Gastrocnemius medialis (tissue), 4 donors: ENCODE measurements around the gene CMTM1.

ENCODE experiments used
- POLR2A ChIP-seq, 2 donors: fragments of 450-650 bp; IDR thresholded peaks; one replicate each; pipeline ENCODE4 v1.6.1; 2017; ENCODE audit warnings: antibody characterized with exemption in 2 of 2, mild to moderate bottlenecking in 2 of 2, moderate library complexity in 2 of 2
- TF ChIP-seq, protein P1 (sequence below), 5 experiments: fragments of 450-650 bp in 3 of 5; fragments of 200-600 bp in 2 of 5; sonication (generic) in 2 of 5; IDR thresholded peaks in 4 of 5; conservative IDR thresholded peaks in 1 of 5; 1 replicate in 4 of 5; 2 replicates in 1 of 5; pipeline ENCODE4 v1.5.1; 2016 to 2019; ENCODE audit warnings: antibody characterized with exemption in 5 of 5, mild to moderate bottlenecking in 3 of 5, moderate library complexity in 3 of 5

- TF ChIP-seq POLR2A (IDR thresholded peaks at IDR 0.05): no peak
- TF ChIP-seq, protein P1, sequence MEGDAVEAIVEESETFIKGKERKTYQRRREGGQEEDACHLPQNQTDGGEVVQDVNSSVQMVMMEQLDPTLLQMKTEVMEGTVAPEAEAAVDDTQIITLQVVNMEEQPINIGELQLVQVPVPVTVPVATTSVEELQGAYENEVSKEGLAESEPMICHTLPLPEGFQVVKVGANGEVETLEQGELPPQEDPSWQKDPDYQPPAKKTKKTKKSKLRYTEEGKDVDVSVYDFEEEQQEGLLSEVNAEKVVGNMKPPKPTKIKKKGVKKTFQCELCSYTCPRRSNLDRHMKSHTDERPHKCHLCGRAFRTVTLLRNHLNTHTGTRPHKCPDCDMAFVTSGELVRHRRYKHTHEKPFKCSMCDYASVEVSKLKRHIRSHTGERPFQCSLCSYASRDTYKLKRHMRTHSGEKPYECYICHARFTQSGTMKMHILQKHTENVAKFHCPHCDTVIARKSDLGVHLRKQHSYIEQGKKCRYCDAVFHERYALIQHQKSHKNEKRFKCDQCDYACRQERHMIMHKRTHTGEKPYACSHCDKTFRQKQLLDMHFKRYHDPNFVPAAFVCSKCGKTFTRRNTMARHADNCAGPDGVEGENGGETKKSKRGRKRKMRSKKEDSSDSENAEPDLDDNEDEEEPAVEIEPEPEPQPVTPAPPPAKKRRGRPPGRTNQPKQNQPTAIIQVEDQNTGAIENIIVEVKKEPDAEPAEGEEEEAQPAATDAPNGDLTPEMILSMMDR (IDR thresholded peaks at IDR 0.05 in 4 of 5, conservative IDR thresholded peaks at IDR 0.05 in 1 of 5): no peak
Observed at GRCh38 chr16:66521252-66521713, 45.0 kb upstream of the CMTM1 start.
